GM19463 (cell line): ENCODE data around the gene POLR2C.
A peak's percentile ranks its signal among the peaks of the same experiment; 100 is the strongest.
"Not testable (repeated sequence)": the region's sequence is repeated elsewhere in the genome, so short reads cannot be mapped to it uniquely, and the experiment has no call there.

Experiments
- ATAC-seq: cut with Tn5 transposase; IDR thresholded peaks from one replicate; pipeline ENCODE4 v1.9.1; 2021; ENCODE audit warnings: mild to moderate bottlenecking, moderate library complexity; ENCODE audit not compliant: unreplicated experiment

POLR2C gene

DNA sequence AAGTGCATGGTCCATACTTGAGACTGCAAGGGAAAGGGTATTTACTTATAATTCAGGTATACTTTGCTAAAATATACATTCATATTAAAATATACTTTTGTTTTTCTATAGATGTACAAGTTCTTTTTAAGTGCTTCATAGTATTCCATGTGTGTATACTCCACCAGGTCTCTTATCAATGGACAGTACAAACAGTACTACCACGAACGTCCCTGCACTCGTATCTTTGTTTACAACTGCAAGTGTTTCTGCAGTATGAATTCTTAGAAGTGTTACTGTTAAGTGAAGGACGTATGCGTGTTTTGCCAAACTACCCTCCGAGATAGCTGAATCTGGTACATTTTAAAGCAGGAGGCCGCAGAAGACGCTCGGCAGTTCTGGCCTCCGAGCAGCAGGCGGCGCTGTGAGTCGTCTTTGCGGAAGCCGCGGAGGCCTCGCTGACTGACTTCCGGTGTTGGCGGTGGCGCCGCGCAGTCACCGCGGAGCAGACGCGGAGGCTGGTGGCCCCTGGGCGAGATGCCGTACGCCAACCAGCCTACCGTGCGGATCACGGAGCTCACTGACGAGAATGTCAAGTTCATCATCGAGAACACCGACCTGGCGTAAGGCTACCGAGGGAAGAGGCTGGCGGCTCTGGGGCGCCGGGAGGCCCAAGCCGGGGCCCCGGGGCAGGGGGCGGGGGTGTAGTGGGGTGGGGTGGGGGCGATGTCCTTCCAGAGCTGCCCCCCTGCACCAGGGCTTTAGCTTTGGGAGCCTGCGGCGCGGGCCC lies at the start of gene POLR2C:
Gene POLR2C, plus strand, starts transcription at position 471 of the 769 bp plus-strand sequence. Its CDS starts 46 bp downstream, at position 517.
- ATAC-seq: peak; percentile 95

DNA sequence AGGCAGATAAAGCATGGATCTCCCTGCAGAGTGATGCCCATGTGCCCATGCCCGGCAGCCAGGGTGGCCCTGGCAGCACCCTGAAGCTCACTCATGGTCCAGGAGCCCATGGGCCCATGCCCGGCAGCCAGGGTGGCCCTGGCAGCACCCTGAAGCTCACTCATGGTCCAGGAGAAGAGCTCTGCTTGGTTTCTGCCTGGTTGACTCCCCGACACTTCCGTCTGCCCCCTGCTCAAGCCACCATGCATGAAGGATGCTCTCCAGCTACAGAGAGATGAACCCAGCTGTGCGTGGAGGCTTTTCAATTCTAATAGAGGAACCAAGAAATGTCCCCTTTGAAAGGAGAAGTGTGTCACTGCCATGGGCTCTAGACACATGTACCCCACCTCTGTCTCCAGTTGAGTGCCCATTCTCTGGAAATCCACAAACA lies 49.2 kb upstream of the POLR2C start:
- ATAC-seq: peak; percentile 65

DNA sequence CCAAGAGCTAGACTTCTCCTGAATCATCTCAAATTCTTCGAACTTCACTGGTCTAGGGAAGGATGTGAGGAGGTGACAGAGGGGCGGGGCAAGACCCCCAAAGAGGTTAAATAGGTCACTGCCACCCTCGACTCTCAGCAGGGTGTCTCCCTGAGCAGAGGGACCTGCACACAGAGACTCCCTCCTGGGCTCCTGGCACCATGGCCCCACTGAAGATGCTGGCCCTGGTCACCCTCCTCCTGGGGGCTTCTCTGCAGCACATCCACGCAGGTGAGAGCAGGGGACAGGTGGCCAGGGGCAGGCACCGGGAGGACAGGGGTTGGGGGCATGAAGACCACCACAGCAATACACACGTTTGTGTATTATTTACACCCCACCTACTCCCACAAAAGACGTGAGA lies 48.7 kb upstream of the POLR2C start:
- ATAC-seq: no peak

DNA sequence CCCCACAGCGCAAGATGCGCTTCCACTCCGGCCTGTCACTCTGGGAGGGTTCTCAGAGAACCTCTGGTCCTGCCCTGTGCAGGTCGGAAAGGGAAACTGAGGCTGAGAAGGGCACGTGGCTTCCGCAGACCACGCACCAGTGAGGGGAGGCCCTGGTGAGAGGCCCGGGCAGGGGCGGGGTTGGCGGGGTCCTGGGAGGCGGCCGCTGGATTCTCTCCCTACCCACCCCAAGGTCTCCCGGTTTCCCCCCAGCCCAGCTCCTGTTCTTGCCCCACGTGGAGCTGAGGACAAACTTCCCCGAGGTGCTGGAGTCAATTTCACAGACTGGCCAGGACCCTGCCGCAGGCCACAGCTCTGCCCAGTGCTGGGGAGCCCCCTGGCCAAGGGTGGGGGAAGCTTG lies 46.4 kb upstream of the POLR2C start:
- no peak for ATAC-seq

DNA sequence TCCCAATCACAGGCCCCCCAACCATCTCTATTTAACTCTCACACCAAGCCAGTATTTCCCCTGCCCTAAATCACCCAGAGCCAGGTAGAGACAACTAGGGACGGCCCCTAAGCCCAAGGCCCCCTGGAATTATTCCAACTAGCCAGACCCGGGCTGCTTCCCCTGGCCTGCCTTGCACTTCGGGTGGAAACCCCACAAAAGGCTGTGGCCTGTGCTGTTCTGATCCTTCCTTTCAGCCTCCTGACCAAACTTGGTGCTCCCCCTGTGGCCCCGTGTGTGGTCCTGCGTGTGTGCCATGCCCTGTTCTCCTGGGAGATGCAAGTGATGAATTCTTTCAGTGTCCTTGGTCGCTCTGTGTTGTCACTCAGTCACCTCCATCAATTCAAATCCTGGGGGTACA lies 43.0 kb upstream of the POLR2C start:
- no peak for ATAC-seq

DNA sequence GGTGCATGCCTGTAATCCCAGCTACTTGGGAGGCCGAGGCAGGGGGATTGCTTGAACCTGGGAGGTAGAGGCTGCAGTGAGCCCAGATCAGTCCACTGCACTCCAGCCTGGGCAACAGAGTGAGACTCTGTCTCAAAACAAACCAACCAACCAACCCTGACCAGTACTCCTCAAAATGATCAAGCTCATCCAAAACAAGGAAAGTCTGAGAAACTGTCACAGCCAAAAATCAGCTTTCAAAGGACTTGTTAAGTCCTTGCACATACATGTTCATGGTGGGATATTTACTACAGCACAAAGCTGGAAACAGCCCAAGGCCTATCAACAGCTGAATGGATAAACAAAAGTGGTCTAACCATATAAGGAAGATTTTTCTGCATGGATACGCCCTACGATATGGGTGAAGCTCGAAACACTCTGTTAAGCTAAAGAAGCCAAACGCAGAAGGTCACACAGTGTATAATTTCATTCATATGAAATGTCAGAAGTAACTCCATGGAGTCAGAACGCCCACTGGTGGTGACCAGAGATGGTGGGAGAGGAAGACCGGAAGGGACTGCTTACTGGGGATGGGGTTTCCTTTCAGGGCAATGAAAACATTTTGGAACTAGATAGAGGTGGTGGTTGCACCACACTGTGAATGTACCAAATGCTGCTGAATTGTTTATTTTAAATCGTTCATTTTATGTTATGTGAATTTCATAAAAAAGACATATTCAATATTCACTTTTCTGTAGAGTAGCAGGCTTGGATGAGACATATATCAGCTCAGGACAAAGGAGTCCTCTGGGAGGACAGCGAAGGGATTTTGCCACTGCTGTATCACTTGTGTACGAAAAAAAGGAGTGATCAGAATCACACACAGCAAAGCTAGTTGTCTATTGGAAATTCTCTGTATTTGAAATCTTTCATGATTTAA lies 40.2 kb upstream of the POLR2C start:
- ATAC-seq: no peak

DNA sequence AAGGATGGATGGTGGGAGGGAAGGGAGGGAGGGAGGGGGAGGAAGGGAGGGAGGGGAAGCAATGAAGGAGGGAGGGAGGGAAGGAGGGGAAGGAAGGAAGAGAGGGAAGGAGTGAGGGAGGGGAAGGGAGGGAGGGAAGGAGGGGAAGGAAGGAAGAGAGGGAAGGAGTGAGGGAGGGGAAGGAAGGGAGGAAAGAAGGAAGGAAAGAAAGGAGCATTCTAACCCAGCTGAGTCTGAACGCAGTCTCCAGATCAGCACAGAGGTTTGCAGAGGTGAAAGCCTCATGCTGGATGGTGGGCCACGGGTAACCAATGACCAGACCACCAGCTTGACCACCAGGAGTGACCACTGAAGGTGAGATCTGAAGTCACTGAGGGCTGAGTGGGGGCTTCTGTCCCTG lies 39.3 kb upstream of the POLR2C start:
- no peak for ATAC-seq

DNA sequence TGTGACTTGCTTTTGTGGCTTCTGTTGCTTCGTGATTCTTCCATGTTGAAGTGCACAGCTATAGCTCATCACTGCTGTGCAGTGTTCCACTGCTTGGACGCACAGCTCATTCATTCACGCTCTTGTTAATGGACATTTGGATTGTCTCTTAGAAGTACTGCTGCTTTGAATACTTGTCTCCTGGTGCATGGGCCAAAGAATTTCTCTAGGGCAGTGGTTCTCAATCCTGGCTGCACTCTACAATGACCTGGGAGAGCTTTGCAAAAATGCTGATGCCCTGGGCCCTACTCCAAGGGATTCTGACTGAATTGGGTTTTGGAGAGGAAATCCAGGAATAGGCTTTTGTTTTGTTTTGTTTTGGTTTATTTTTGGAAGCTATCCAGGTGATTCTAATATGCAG lies 37.9 kb upstream of the POLR2C start:
- ATAC-seq: no peak

DNA sequence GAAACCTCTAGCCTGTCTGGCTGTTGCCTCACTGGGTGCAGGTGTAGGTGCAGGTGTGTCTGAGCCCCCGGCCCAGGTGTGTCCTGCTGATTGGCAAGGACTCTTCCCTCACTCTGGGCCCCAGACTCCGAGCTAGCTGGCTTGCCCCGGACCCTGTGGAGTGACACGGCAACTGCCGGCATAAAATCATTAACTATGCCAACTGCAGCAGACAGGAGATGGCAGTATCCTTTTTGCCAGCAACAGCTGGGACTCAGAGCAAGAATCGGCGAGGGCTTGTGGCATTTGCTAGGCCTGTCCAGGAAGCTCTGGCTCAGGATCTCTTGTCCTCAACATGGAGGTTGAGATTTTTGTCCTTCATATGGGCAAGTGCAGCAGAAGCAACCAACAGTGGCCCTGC lies 36.1 kb upstream of the POLR2C start:
- no peak for ATAC-seq

DNA sequence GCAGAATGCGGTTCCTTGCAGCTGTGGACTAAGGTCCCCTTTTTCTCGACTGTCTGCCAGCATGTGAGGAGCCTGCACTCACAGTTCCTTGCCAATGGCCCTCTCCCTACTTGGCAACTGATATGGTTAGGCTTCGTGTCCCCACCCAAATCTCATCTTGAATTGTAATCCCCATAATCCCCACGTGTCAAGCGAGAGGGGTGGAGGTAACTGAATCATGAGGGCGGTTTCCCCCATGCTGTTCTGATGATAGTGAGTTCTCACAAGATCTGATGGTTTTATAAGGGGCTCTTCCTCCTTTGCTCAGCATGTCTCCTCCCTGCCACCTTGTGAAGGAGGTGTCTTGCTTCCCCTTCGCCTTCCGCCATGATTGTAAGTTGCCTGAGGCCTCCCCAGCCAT lies 35.2 kb upstream of the POLR2C start:
- no peak for ATAC-seq

DNA sequence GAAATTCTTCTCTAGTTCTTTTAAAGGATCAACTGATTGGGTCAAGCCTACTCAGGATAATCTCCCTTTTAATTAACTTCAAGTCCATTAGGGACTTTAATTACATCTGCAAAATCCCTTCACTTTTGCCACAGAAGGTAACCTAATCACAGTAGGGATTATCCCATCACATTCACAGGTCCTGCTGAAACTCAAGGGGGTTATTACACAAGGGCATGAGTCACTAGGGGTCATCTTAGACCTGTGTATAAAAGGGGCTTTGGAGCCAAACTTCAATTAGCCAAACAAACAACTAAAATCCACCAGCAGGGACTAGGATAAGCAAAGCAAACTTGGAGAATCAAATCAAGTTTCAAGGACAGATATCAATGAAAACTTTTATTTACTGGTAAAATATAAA lies 34.7 kb upstream of the POLR2C start:
- no peak for ATAC-seq

DNA sequence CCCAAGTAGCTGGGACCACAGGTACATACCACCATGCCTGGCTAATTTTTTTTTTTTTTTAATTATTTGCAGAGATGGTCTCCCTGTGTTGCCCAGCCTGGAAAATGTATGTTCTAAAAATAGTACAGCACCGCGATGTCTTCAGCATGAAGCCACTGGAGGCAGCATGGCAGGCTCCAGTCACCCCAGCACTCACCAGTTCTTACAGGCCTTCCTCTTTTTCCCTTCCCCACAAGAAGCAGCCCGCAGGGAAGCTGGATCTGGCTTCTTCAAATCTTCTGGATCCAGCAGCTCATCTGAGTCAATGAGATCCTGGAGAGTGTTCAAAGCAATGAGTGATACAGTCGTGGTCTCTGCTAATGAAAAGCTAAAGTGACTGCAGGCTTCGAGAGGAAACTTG lies 31.5 kb upstream of the POLR2C start:
- no peak for ATAC-seq

DNA sequence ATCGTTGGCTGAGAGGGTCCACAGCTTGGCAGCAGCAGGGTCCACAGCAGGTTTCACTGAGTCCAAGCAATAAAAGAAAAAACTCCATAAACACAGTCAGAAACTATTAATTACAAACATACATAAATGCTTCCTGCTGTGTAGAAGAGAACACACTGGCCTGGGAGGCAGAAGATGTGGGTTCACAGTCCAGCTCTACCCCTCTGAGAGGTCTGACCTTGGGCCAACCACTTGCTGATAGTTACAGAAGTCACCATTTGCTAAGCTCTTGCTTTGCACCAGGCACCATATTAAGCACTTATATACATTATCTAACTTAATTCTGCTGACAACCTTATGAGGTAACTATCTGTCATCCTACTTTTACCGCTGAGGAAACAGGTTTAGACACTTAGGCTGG lies 30.0 kb upstream of the POLR2C start:
- ATAC-seq: no peak

DNA sequence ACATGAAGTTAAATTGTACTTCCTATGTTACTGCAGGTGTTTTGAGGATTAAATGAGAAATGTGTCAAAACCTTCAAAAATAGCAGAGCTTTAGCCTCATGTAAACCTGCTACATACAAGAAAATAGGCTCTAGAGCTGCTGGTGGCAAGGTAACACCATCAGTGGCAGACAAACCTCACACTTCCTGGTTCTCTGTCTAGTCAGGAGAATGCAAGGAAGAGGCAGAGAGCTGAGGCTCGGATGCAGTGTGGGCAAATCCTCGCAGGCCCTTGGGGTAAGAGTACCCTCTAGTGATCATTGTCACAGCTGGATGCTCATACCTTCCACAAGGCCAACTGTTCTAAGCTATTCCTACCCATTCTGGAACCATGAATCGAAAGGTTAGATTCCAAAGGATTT lies 29.5 kb upstream of the POLR2C start:
- ATAC-seq: no peak

DNA sequence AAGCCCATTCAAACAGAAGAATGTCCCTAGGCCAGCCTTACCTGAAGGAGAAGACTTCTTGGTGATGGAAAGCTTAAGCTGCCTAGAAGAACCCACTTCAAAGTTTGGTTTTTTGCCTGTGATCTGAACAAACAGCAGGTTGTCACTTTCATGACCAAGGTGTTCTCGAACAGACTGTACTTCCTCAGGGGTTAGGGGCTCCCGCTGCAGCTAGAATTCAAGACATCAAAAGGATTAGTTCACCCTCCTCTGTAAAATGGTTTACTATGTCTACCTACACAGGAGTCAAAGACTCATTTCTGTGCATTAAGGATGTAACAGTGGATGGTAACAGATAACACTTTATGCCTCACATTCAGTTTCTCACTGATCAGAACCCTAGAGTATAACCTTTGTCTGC lies 28.5 kb upstream of the POLR2C start:
- ATAC-seq: no peak

DNA sequence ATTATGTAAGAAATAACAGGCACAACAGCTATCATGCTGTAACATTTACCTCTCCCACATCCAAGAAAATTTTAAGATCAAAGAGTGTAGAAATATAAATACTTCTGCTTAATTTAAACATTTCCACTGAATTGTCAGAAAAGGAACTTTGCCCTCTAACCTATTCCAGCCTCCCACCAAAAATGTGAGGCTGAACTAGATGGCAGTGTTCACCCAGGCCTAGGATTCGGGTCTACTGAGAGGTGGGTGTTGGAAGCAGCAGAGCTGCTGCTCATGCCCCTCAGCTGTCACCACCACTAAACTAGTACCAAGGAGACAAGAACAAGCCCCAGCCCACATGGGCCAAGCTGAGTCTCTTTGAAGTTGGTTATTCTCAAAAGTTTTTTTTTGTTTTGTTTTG lies 26.6 kb upstream of the POLR2C start:
- ATAC-seq: no peak

DNA sequence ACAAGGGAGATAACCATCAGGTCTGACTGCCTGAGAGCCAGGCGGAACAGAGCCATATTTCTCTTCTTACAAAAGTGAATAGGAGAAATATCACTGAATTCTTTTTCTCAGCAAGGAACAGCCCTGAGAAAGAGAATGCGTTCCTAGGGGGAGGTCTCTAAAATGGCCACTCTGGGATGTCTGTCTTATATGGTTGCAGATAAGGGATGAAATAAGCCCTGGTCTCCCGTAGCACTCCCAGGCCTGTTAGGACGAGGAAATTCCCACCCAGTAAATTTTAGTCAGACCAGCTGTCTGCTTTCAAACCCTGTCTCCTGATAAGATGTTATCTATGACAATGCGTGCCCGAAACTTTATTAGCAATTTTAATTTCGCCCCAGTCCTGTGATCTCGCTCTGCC lies 22.5 kb upstream of the POLR2C start:
- not testable (repeated sequence) for ATAC-seq

DNA sequence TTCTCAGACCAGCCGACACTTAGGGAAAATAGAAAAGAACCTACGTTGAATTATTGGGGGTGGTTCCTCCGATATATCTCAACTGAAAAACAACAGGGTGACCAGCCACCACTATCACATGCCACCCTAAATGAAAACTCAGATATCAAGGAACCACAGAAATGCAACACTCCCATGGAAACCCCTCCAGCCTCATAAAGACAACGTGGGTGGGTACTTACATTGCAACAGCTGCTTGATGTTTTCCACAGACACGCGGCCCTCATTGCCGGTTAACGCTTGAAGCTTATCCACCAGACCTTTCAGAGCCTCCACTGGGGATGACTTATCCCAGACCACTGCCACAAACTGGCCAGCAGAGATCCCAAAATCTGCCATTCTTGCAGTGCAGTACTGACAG lies 21.9 kb upstream of the POLR2C start:
- ATAC-seq: not testable (repeated sequence)

DNA sequence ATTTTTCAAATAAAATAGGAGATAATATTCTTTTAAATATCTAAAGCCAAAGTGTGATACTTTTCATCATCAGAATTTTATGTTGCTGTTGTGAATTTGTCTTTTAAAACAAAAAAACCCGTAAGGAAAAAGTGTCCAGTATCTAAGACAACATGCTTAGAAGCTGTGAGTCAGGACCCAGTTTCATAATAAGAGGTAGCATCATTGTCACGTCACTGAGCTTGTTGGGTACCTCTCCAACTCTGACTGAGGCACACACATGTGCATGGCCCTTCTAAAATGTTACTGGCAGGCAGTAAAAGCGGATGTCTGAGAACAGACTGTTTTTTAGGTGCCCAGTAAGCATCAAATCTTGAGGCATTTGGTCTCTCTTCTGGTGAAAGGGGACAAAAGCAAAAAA lies 17.8 kb upstream of the POLR2C start:
- ATAC-seq: no peak

DNA sequence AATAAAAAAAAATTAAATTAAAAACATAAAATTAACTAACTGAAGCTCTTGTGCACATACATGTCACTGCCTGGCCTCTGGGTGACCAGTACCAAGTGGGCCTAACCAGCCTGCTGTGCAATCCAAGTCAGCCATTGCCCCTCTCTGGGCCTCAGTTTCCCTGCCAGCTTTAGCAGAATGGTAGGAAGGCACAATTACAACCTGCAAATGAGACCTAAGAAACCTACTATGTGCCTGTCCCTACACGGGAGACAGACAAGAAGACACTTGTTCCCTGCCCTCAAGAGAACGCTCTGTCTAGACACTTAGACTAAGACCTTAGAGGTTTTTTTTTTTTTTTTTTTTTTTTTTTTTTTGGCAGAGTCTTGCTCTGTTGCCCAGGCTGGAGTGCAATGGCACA lies 17.0 kb upstream of the POLR2C start:
- no peak for ATAC-seq

DNA sequence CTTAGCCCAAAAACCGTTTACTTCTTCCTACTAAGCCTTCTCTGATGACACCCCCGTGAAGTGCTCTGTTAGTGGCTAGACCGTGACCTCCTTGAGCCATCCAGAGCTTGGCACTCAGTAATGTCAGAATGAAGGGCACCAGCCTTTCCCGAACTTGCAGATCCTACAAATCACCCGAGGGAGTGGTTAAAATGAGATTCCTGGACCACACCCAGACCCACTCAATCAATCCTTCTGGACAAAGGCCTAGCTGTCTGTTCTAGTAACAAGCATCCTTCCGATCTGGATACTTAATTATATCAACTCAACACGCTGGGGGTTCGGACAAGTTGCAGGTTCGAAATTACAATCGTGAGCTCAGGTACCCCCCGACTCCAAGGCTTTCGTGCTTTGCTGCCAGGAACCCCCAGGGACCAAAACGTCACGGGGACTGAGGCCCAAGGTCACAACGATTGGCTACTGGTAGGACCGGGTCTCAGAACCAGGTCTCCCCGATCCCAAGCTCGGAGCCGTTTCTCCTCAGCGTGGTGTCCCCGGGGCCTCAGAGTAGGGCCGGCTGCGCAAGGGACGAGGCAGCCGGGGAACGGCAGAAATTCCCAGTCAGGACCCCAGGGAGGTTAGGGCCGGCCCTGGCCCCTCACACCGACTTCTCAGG lies 15.8 kb upstream of the POLR2C start:
- peak; percentile 17 for ATAC-seq
